WI38 (cell line): ENCODE results near the gene RHBDL1.

Experiments used
- H3K4me3 ChIP-seq: 2 replicates; pipeline ENCODE4 v1.5.1; 2011; ENCODE audit warnings: low read depth, mild to moderate bottlenecking, control low read depth, low read length
- CTCF ChIP-seq: IDR thresholded peaks from 2 replicates; pipeline ENCODE4 v1.5.1; 2012; ENCODE audit warnings: low read depth, mild to moderate bottlenecking, control low read depth, low read length

RHBDL1 gene

GRCh38 chr16:723695-724094 is 48.2 kb downstream of the RHBDL1 start:
- no peak overlapping the region for H3K4me3 ChIP-seq

GRCh38 chr16:724188-725040 is 48.9 kb downstream of the RHBDL1 start:
- TF ChIP-seq CTCF = no peak
- H3K4me3 ChIP-seq = no peak overlapping the region

More at GRCh38 chr16:723695-724094, 48.2 kb downstream of the RHBDL1 start:
- no peak for TF ChIP-seq CTCF

DNA sequence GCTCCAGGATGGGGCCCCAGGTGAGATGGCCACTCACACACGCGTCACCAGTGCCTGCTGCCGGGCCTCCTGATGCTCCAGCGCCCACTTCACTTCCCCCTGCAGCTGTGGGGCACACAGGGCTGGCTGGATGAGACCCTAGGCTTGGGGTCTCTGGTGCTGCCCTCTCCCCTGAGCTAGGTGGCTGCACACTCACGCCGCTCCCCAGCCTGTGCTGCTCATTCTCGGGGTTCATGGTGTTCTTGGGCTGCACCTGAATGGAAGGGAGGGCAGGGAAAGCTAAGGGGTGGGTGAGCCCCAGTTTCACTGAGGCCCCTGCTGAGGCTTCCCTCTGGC is 49.5 kb downstream of the RHBDL1 start:
- TF ChIP-seq CTCF = no peak
- no peak overlapping the region for H3K4me3 ChIP-seq

GRCh38 chr16:725463-726187 is 50.2 kb downstream of the RHBDL1 start:
- H3K4me3 ChIP-seq = no peak overlapping the region
- TF ChIP-seq CTCF = no peak

- no peak for TF ChIP-seq CTCF
- H3K4me3 ChIP-seq = no peak overlapping the region
These were observed 50.6 kb downstream of the RHBDL1 start for GRCh38 chr16:726188-726437.

GRCh38 chr16:726438-727290 is 51.2 kb downstream of the RHBDL1 start, which contains the start of the genes CCDC78 and HAGHL:
Gene CCDC78 (minus strand): TSS chr16:726443. CDS start chr16:726367, 76 bp downstream.
Gene HAGHL (plus strand): TSS chr16:727106. CDS start chr16:727510, 404 bp downstream.
- TF ChIP-seq CTCF = no peak
- H3K4me3 ChIP-seq = peak within 1 kb of the TSS; percentile 67
